Renal cortex interstitium (tissue), 11 donors: ENCODE results near the gene CHRNB1. TPM values are rescaled to one million over a fixed set of nuclear protein-coding genes. Genes with fewer than 3 reads are reported as not detected.
"Not testable (repeated sequence)": the region's sequence is repeated elsewhere in the genome, so short reads cannot be mapped to it uniquely, and the experiment has no call there.

Experiments
- DNase-seq, 11 donors: peaks; one replicate each; pipeline ENCODE4 v3.0.0-alpha.2; 2013; ENCODE audit warnings: low read depth in 9 of 11, low spot score in 4 of 11; ENCODE audit errors: extremely low read depth in 1 of 11
- polyA plus RNA-seq, 3 donors: library from polyadenylated mRNA; unstranded; fragments of 120-200 nt; gene quantifications; one replicate each; pipeline ENCODE4 v1.2.1, GENCODE V29; 2013; ENCODE audit not compliant: insufficient read length in 3 of 3

CHRNB1 gene
- polyA plus RNA-seq, 3 donors = 9.3 to 10.7 (median 10.4) TPM

GRCh38 chr17:7477392-7478275 lies 32.8 kb downstream of the CHRNB1 start:
- peak in 3 of 11 donors; percentile 57 to 72 (median 62) for DNase-seq

GRCh38 chr17:7478276-7479212 lies 33.7 kb downstream of the CHRNB1 start:
- DNase-seq = peak in 1 of 11 donors; percentile 21

GRCh38 chr17:7479213-7480088 lies 34.6 kb downstream of the CHRNB1 start, which contains the start of gene ZBTB4:
TSS of gene ZBTB4 (minus strand) at chr17:7479631. CDS start at chr17:7466801, 12,830 bp downstream.
- peak in 2 of 11 donors; percentile 27 to 50 for DNase-seq

GRCh38 chr17:7480089-7480384 lies 35.2 kb downstream of the CHRNB1 start:
- no peak for DNase-seq

- DNase-seq = not testable (repeated sequence)
These were observed 36.4 kb downstream of the CHRNB1 start, which contains the start of gene SLC35G6 for GRCh38 chr17:7481275-7481674. TSS of gene SLC35G6 (plus strand) at chr17:7481446. CDS start at chr17:7481517, 71 bp downstream.

GRCh38 chr17:7481842-7482741 lies 37.2 kb downstream of the CHRNB1 start:
- DNase-seq = not testable (repeated sequence)

- not testable (repeated sequence) for DNase-seq
These were observed 37.9 kb downstream of the CHRNB1 start for GRCh38 chr17:7482742-7483088.

GRCh38 chr17:7483255-7484066 lies 38.6 kb downstream of the CHRNB1 start:
- peak in 10 of 11 donors; percentile 72 to 91 (median 82) for DNase-seq

GRCh38 chr17:7484067-7484918 lies 39.4 kb downstream of the CHRNB1 start, which contains the start of gene POLR2A:
TSS of gene POLR2A (plus strand) at chr17:7484366.
- DNase-seq = peak; percentile 94 to 98 (median 96)

GRCh38 chr17:7484919-7485377 lies 40.1 kb downstream of the CHRNB1 start:
- DNase-seq = no peak

GRCh38 chr17:7486181-7486580 lies 41.3 kb downstream of the CHRNB1 start:
- no peak for DNase-seq

GRCh38 chr17:7490144-7490543 lies 45.3 kb downstream of the CHRNB1 start:
- no peak for DNase-seq

- DNase-seq = no peak
These were observed 46.7 kb downstream of the CHRNB1 start for GRCh38 chr17:7491583-7491982.

GRCh38 chr17:7493941-7494340 lies 49.1 kb downstream of the CHRNB1 start:
- no peak for DNase-seq

- DNase-seq = no peak
These were observed 51.1 kb downstream of the CHRNB1 start for GRCh38 chr17:7495906-7496434.
